ENCODE measurements around the gene TGFBI. TPM values are rescaled to one million over a fixed set of nuclear protein-coding genes. Genes with fewer than 3 reads are reported as not detected.

Gene TGFBI
- 3.2 and 4.3 TPM in 2 replicates for total RNA-seq (2014; rRNA removed; shearing (Covaris generic))

DNA sequence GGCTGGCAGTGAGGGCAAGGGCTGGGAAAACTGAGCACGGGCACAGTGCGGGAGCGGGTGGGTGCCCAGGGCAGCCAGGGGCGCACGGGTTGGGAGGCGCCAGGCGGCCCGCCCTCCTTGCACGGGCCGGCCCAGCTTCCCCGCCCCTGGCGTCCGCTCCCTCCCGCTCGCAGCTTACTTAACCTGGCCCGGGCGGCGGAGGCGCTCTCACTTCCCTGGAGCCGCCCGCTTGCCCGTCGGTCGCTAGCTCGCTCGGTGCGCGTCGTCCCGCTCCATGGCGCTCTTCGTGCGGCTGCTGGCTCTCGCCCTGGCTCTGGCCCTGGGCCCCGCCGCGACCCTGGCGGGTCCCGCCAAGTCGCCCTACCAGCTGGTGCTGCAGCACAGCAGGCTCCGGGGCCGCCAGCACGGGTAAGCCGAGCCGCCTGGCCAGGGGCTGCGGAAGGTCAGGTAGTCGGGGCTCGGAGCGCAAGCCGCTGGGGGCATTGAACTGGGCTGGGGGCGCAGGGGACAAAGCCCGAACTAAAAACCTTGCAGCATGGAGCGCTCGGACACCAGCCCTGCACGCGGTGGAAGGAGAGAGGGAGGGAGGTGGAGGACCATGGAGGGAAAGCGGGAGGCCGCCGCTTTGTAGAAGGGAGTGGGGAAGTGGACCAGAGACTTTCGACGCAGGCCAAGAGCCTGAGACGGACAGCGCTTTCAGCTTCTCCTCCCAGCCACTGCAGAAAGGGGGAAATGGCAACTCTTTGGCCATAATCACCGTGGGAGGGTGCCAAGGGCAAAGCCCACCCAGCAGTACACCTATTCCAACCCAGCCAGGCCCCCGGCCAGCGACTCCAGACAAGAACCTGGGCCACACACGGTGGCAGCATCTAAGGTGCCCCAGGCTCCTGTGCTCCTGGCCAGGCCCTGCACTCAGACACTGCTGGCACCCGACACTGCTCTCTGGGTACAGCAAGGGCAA, at the start of gene TGFBI:
Gene TGFBI, plus strand, starts transcription at position 207 of the 961 bp plus-strand sequence. Its CDS starts 68 bp downstream, at position 275.
- DNase-seq = peak; percentile 94
- H3K4me3 ChIP-seq (ENCODE audit: insufficient read depth, low read depth, low read length) = peak within 1 kb of the TSS; percentile 58
- H3K36me3 ChIP-seq (replicated peaks; ENCODE audit: control insufficient read depth, insufficient read depth, low read length) = no peaks in the 10 kb centered on the region
- peaks cover 39% of the 10 kb centered on the region for H3K27me3 ChIP-seq (ENCODE audit: control insufficient read depth, insufficient read depth, low read length)

- DNase-seq = no peak
- H3K27me3 ChIP-seq (ENCODE audit: control insufficient read depth, insufficient read depth, low read length) = no peaks in the 10 kb centered on the region; the same call in 1 of the 2 replicates
- H3K4me3 ChIP-seq (ENCODE audit: insufficient read depth, low read depth, low read length) = no peak overlapping the region
- H3K36me3 ChIP-seq (replicated peaks; ENCODE audit: control insufficient read depth, insufficient read depth, low read length) = no peaks in the 10 kb centered on the region
Measured at GRCh38 chr5:135978993-135979392, 49.8 kb upstream of the TGFBI start.

GRCh38 chr5:135979510-135979909, 49.3 kb upstream of the TGFBI start:
- Histone ChIP-seq H3K4me3 (ENCODE audit: insufficient read depth, low read depth, low read length) (no peak overlapping the region), H3K36me3 (replicated peaks; ENCODE audit: control insufficient read depth, insufficient read depth, low read length) (no peaks in the 10 kb centered on the region), H3K27me3 (ENCODE audit: control insufficient read depth, insufficient read depth, low read length) (no peaks in the 10 kb centered on the region; the same call in 1 of the 2 replicates)
- DNase-seq = no peak

GRCh38 chr5:135980620-135981019, 48.2 kb upstream of the TGFBI start:
- no peak for DNase-seq
- H3K4me3 ChIP-seq (ENCODE audit: insufficient read depth, low read depth, low read length) = no peak overlapping the region
- H3K36me3 ChIP-seq (replicated peaks; ENCODE audit: control insufficient read depth, insufficient read depth, low read length) = no peaks in the 10 kb centered on the region
- H3K27me3 ChIP-seq (ENCODE audit: control insufficient read depth, insufficient read depth, low read length) = no peaks in the 10 kb centered on the region; the same call in 1 of the 2 replicates

DNA sequence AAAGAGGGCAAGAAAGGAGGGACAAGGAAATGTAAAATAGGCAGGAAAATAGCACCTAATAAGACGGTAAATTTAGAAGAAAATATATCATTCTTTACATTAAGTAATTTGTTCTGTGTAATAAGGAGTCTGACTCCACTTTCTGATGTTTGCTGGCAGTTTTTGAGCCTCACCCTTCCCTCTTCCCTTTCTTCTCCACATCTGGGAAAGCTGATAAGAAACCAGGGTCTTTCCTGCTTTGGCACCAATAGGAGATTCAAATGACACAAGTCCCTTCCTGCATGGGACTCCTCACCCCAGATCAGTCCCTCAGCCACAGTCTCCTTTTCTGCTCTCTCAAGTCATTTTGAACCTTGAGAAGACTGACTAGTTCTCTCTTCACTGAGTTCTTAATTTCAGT, 42.8 kb upstream of the TGFBI start:
- DNase-seq = no peak
- H3K4me3 ChIP-seq (ENCODE audit: insufficient read depth, low read depth, low read length) = no peak overlapping the region
- no peaks in the 10 kb centered on the region for H3K27me3 ChIP-seq (ENCODE audit: control insufficient read depth, insufficient read depth, low read length)
- no peaks in the 10 kb centered on the region for H3K36me3 ChIP-seq (replicated peaks; ENCODE audit: control insufficient read depth, insufficient read depth, low read length)

GRCh38 chr5:135986401-135986800, 42.4 kb upstream of the TGFBI start:
- Histone ChIP-seq H3K27me3 (ENCODE audit: control insufficient read depth, insufficient read depth, low read length) (no peaks in the 10 kb centered on the region), H3K36me3 (replicated peaks; ENCODE audit: control insufficient read depth, insufficient read depth, low read length) (no peaks in the 10 kb centered on the region), H3K4me3 (ENCODE audit: insufficient read depth, low read depth, low read length) (no peak overlapping the region)
- DNase-seq = no peak

DNA sequence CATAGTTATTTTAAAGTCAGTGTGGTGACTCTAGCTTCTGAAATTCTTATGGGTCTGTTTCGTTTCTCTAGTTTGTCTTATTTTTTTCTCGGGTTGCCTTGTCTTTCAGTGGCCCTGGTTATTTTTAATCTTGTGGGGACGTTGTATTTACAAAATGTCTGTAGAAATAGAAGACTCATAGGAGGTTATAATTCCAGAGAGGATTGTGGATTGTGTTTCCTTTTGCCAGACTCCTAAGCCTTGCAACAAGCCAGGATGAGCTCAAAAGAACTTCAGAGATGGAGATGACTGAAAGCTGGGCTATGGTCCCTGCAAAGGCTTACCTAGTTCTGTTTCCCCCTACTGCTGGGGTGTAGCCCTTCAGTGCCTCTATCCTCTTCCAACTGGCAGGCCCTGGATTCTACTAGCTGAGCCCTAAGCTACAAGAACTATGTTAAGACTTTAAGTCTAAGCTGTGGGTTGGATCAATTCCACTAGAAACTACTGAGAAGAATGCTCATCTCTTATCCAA, 41.8 kb upstream of the TGFBI start:
- H3K4me3 ChIP-seq (ENCODE audit: insufficient read depth, low read depth, low read length) = no peak overlapping the region
- no peak for DNase-seq
- no peaks in the 10 kb centered on the region for H3K36me3 ChIP-seq (replicated peaks; ENCODE audit: control insufficient read depth, insufficient read depth, low read length)
- no peaks in the 10 kb centered on the region for H3K27me3 ChIP-seq (ENCODE audit: control insufficient read depth, insufficient read depth, low read length)

DNA sequence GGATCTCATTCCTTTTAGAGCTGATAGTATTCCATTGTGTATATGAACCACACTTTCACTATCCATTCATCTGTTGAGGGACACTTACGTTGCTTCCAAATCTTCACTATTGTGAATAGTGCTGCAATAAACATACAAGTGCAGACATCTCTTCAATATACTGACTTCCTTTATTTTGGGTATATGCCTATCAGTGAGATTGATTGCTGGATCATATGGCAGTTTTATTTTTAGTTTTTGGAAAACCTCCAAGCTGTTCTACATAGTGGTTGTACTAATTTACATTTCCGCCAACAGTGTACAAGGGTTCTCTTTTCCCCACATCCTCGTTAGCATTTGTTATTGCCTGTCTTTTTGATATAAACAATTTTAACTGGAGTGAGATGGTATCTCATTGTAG, 40.2 kb upstream of the TGFBI start:
- H3K4me3 ChIP-seq (ENCODE audit: insufficient read depth, low read depth, low read length) = no peak overlapping the region
- DNase-seq = no peak
- no peaks in the 10 kb centered on the region for H3K27me3 ChIP-seq (ENCODE audit: control insufficient read depth, insufficient read depth, low read length)
- no peaks in the 10 kb centered on the region for H3K36me3 ChIP-seq (replicated peaks; ENCODE audit: control insufficient read depth, insufficient read depth, low read length)

DNA sequence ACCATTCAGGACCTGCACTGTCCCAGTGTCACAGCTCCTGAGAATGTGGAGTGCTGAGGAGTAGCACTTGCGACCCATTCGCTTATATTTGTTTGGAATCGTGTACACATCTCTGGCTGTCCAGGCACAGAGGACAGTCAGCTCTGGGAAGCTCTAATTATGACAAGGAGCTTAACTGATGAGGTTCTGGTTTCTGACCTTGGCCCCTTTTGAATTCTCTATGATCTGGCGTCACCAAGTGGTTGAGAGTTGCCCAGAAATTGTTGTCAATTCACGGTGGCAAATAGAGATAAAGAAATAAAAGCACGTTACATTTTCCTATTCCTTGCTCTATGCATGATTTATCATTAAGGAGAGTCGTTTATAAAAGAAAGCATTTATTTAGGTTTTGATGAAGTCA, 39.1 kb upstream of the TGFBI start:
- Histone ChIP-seq H3K4me3 (ENCODE audit: insufficient read depth, low read depth, low read length) (no peak overlapping the region), H3K36me3 (replicated peaks; ENCODE audit: control insufficient read depth, insufficient read depth, low read length) (no peaks in the 10 kb centered on the region), H3K27me3 (ENCODE audit: control insufficient read depth, insufficient read depth, low read length) (no peaks in the 10 kb centered on the region)
- no peak for DNase-seq

- DNase-seq = no peak
- Histone ChIP-seq H3K27me3 (ENCODE audit: control insufficient read depth, insufficient read depth, low read length) (no peaks in the 10 kb centered on the region), H3K36me3 (replicated peaks; ENCODE audit: control insufficient read depth, insufficient read depth, low read length) (no peaks in the 10 kb centered on the region), H3K4me3 (ENCODE audit: insufficient read depth, low read depth, low read length) (no peak overlapping the region)
Measured at GRCh38 chr5:135990528-135991255, 38.1 kb upstream of the TGFBI start.

GRCh38 chr5:135991429-135991828, 37.4 kb upstream of the TGFBI start:
- H3K27me3 ChIP-seq (ENCODE audit: control insufficient read depth, insufficient read depth, low read length) = no peaks in the 10 kb centered on the region
- no peak for DNase-seq

DNA sequence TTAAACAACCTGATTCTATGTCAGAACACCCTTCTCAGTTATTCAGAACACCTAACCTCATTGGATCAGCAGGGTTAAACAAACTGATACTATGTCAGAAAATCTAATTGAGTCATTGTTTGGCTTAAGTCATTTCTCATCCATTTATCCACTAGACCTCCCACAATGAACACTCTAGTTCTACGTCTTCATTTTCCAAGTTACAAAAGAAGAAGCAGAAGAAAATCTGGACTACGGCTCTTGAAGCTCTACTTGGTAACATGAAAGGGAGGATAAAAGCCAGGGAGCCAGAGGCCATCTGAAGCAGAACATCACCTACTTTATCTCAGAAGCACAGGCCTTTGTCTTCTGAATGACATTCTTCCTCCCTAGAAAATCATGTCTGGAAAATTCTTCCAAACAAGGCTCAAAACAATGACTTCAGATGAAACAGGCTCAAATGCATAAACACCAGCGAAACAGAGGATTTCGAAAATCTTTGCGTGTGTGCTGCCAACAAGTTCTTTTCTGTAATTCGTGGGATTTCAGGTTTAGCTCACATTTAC, 35.4 kb upstream of the TGFBI start:
- Histone ChIP-seq H3K36me3 (replicated peaks; ENCODE audit: control insufficient read depth, insufficient read depth, low read length) (no peaks in the 10 kb centered on the region), H3K4me3 (ENCODE audit: insufficient read depth, low read depth, low read length) (no peak overlapping the region), H3K27me3 (ENCODE audit: control insufficient read depth, insufficient read depth, low read length) (no peaks in the 10 kb centered on the region)
- no peak for DNase-seq

More at GRCh38 chr5:135991429-135991828, 37.4 kb upstream of the TGFBI start:
- H3K4me3 ChIP-seq (ENCODE audit: insufficient read depth, low read depth, low read length) = no peak overlapping the region
- no peaks in the 10 kb centered on the region for H3K36me3 ChIP-seq (replicated peaks; ENCODE audit: control insufficient read depth, insufficient read depth, low read length)

DNA sequence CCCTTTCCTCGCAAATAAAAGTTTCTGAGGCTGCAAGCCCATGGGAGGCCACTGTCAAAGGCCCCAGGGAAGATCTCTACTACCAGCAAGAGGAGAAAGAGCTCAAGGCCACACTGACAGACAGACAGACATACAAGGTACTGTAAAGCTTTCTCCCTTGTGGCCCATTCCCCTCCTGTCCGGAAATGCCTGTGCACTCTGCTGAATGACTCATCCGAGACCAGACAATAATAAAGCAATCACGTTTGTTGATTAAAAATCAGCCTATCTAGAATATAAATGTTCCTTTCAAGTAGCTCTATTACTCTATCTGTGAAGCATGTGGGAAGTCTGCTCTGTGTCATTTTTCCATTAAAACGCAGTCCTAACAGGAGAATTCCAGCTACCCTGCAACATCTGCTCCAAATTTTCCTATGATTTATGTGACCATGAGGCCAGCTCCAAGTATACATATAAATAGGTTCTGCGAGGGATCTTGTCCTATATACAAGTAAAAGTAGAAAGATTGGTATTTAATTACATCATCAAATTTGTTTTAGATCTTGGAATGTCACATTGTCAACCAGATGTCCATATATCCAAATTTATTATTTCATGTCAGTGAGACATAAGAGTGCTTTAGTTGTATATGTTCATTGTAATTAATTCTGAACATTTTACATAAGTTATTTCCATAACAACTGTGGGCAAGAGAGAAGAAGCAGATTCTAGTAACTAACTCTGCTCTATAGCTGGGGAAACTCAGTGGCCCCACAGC, 34.7 kb upstream of the TGFBI start:
- H3K27me3 ChIP-seq (ENCODE audit: control insufficient read depth, insufficient read depth, low read length) = no peaks in the 10 kb centered on the region
- no peak for DNase-seq
- no peaks in the 10 kb centered on the region for H3K36me3 ChIP-seq (replicated peaks; ENCODE audit: control insufficient read depth, insufficient read depth, low read length)
- H3K4me3 ChIP-seq (ENCODE audit: insufficient read depth, low read depth, low read length) = no peak overlapping the region

DNA sequence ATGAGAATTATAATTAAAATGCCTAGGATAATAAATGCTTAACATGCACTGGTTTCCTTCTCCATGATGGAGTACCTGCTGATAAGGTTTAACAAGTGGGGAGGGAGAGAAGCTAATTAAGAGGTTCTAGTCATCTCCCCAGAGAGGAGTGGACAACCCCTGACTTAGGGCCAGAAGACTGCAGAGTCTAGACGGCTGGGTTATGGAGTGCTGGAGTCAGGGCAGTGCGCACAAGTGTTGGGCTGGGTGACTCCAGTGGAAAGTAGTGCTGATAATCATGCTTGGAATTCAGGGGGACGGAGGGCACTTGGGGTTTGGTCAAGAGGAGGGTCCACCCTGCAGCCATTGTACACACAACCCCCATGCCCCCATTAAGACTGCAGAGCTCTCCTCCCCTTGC, 32.8 kb upstream of the TGFBI start:
- no peak overlapping the region for H3K4me3 ChIP-seq (ENCODE audit: insufficient read depth, low read depth, low read length)
- H3K27me3 ChIP-seq (ENCODE audit: control insufficient read depth, insufficient read depth, low read length) = no peaks in the 10 kb centered on the region
- DNase-seq = no peak
- no peaks in the 10 kb centered on the region for H3K36me3 ChIP-seq (replicated peaks; ENCODE audit: control insufficient read depth, insufficient read depth, low read length)
